ENCODE measurements around the gene DRAP1.

The DRAP1 gene, protein sequence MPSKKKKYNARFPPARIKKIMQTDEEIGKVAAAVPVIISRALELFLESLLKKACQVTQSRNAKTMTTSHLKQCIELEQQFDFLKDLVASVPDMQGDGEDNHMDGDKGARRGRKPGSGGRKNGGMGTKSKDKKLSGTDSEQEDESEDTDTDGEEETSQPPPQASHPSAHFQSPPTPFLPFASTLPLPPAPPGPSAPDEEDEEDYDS

DNA sequence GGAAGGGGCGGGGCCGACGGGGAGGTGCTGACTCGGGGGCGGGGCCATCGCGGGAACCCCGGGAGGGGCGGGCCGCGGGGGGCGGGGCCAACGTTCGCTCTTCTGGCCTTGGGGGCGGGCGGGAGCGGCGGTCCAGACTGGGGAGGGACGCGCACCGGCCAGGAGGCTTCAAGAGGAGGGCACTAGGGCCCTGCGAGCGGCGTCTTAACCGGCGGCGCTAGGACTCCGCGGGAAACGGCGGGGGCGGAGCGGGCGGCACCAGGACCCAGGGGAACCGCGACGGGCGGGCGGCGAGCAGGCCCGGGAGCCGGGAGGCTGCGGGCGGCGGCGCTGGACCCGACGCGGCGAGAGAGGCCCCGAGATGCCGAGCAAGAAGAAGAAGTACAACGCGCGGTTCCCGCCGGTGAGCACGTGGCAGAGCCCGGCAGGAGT lies at the start of gene DRAP1:
DRAP1 (plus strand) TSS at position 286 of the 432 bp plus-strand sequence; CDS start at position 362, 76 bp downstream.
- peak; percentile 98 to 99 for DNase-seq

DNA sequence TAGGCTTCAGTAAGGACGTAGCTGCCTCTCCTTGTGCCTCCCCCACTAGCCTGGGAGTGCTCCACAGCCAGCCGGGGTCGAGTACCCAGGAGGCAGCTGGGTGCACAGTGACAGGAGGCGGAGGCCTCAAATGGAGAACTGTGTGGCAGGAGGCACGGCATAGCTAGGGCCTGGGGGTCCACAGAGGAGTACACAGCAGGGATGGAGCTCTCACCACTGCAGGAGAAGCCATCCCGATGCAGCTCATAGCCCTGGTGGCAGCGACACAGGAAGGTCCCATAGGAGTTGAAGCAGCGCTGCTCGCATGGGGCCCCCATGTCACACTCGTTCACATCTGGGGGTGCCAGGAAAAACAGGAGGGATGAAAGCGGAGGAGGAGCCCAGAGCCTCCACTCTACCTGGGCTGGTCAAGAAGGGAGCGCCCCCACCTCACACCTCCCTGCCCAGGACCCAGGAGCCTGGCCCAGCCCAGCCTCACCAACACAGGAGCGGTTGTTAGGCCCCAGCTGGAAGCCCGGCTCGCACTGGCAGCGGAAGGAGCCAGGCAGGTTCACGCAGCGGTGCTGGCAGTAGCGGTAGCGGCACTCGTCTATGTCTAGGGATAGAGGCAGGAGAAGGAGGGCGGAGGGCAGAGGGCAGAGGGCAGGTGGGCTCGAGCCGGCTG lies 49.5 kb upstream of the DRAP1 start:
- DNase-seq = no peak

DNA sequence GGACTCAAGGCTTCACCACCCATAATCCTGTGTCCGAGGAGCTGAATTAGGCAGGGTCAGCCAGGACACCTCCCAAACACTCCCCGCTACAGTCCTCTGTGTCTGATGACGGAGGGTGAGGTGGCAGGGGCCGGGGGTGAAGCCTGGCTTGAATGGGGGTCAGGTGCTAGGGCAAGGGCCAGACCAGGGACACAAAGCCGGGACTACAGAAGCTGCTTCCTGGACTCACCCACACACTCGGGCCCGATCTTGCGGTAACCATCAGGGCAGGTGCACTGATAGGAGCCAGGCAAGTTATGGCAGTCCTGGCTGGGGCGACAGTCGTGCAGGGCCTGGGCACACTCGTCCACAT lies 48.9 kb upstream of the DRAP1 start:
- DNase-seq = no peak

DNA sequence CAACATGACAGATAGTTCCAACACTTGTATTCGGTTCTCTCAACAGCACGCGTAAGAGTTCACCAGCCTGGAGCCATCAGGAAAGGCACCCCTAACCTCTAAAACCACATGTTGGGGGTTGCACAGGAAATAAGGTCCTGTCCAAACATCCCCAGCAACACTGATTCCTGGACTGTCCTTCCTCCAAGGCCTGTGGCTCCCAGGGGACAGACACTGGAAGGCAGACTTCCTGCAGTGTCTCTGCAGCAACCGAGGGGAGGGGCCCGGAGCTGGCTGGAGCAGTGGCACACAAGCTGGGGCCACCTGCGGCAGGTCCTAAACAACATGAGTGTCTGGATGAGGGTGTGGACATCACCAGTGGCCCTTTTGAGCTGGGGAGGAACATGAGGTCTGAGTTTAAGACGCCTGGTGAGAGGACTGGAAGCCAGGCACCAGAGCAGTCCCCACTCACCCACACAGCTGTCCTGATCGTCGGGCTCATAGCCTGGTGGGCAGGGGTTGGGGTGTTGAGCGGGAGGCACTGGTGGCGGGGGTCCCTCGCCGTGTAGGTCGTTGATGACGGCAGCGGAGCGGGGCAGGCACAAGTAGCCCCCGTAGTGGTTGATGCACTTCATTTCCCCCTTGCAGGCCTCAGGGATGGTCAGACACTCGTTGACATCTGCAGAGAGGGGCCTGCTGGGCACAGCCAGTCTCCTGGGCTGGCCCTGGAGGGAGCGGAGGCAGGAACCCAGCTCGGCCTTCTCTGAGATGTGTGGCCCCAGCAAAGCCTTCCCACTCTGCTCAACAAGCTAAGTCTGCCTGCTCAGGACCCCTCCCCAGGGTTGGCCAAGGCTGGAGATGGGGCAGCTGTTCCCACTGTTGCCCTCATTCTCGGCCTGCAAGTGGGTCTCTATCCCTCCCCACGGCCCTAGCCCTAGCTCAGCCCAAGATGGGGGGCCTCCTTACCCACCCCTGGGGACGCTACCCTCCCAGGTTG lies 48.2 kb upstream of the DRAP1 start:
- no peak for DNase-seq

DNA sequence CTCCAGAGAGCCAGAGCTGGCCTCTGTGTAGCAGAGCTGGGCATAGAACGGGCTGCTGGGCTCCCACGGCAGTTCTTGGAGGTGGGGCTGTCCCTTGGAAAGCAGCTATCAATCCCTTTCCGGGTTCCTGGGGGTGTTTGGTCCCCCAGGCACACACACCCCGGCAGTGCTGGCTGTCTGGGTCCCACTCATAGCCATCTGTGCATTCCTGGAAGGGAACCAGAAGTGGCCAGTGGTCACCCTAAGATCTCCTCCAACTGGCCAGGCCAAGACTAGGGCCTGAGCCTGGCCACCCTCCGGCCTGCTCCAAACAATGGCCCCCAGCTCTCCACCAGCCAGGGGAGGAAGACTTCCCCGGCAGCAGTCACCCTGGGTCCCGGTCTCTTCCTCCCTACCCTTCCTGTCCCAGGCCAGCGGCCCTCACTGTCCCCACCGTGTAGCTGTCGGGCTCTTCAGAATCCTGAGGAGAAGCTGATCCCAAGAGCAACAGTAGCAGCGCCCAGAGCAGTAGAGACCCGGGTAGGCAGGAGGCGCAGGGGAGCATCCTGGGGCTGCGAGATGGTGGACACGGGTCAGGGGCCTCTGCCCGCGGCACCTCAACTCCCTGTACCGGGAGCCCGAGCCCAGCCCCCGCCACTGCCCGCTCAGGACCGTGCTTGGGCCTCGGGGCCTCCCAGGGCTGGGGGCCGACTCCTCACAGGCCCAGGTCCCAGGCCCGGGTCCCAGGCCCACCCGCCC lies 47.2 kb upstream of the DRAP1 start:
- no peak for DNase-seq

DNA sequence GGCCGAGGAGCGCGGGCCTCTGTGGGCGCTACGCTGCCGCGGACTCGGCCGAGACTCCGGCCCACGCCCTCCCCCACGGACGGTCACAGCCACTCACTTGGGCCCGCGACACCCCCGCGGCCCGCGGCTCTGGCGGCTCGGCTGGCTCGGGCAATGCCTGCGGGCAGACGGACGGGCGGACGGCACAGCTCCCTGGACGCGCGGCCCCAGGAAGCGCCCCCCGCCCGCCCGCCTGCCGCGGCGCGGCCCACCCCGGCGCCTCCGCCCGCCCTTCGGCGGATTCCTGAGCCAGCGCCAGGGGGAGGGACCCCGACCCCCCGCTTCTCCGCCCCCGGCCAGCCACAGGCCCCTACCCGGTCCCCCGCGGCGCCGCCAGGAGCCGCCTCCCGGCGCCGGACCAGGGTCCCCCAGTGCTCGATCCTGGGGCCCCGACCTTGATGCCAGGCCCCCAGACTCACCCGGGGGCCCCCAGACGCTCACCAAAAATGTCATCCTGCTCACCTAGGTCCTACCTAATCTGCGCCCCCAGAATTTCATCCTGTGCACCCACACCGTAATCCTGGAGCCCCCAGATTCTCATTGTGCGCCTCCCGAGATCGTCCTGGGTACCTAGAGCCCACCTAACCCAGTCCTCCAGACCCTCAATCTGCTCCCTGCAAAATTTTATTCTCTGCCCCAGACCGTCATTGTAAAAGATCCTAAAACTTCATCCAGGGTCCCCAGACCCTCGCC lies 46.5 kb upstream of the DRAP1 start, which contains the start of gene EFEMP2:
EFEMP2 (minus strand) TSS at position 215 of the 732 bp plus-strand sequence. CDS start 446 bp downstream, outside the sequence.
- DNase-seq = no peak

DNA sequence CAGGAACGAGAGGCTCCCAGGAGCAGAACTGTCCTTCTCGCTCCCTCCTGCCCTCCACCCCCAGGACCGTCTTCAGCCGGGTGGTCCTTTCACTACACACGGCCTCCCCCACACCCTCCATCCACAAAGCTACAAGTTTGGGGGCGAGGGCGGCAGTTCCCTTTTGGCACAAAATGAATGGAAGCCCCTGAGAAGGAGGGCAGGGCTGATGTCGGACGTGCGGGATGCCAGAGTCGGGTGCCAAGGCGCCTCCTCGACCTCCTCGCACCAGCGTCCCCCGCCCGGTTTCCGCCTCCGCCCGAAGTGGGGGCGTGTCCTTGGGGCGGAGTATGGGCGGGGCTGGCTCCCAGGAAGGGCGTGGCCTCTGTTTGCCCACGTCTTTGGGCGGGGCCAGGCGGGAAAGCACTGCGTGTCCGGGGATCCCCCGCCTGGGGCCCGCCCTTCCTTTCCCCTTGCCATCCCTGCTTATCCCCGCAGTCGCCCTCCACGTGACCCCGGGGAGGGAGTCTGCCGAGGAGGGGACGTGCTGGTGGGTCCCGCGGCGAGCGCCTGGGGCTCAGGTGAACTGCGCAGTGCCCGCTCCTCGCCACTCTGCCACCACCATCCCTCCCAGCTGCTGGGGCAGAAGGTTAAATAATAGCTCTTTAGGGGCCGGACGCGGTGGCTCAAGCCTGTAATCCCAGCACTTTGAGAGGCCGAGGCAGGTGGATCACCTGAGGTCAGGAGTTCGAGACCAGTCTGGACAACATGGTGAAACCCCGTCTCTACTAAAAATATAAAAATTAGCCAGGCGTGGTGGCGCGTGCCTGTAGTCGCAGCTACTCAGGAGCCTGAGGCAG lies 45.7 kb upstream of the DRAP1 start:
- DNase-seq = peak; percentile 96 to 98

DNA sequence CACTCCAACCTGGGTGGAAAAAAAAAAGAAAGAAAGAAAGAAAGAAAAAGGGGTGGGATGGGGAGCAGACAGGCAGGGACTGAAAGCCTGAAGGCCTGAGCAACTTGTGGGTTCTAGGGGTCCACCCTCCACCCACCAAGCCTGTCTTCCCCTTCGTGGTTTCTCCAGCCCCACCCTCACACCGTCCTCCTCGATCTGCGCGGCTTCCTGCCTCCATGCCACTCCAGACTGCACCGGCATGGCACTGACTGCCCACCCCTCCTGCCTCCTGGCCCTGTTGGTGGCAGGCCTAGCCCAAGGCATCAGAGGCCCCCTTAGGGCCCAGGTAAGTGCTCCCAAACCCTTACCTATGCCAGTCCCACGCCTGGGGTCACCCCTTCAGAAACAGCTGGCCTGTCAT lies 39.6 kb upstream of the DRAP1 start, which contains the start of gene CTSW:
CTSW (plus strand) TSS at position 221 of the 400 bp plus-strand sequence; CDS start at position 239, 18 bp downstream.
- DNase-seq = no peak

DNA sequence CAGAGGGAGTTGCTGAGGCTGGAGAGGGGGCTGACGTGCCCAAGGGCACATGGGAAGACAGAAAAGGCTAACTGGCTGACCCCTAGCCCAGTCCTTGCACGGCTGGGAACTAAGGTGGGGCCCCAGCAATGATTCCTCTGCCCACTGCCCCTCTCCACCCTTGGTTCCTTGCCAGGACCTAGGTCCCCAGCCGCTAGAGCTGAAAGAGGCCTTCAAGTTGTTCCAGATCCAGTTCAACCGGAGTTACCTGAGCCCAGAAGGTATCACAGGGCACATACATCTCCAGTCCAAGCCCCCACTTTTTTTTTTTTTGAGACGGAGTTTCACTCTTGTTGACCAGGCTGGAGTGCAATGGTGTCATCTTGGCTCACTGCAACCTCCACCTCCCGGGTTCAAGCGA lies 39.2 kb upstream of the DRAP1 start:
- DNase-seq = no peak

DNA sequence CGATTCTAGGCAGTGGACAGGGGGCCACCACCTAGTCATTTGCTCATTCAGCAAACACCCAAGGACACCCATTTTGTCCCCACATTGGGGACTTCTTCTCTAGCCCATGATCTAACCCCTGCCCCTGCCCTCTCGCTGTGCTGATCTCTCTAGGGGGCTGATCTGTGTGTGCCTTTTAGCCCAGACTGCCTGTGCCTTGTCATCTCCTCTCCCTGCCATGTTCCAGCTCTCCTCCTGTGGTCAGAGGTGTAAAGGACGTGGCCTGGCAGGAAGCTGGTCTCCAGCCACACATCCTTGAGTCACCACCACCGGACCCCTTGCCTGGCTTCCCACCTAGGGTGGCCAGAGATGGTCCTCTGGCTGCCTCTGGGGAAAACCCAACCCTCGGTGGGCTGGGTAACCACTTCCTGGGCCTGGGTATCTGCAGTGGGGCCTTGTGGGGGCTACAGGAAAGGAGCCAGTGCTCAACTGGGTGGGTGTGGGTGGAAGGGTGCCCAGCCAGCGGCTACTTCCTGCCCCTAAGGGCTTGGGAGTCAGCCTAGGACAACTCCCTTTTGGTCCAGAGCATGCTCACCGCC lies 38.3 kb upstream of the DRAP1 start:
- DNase-seq = no peak

DNA sequence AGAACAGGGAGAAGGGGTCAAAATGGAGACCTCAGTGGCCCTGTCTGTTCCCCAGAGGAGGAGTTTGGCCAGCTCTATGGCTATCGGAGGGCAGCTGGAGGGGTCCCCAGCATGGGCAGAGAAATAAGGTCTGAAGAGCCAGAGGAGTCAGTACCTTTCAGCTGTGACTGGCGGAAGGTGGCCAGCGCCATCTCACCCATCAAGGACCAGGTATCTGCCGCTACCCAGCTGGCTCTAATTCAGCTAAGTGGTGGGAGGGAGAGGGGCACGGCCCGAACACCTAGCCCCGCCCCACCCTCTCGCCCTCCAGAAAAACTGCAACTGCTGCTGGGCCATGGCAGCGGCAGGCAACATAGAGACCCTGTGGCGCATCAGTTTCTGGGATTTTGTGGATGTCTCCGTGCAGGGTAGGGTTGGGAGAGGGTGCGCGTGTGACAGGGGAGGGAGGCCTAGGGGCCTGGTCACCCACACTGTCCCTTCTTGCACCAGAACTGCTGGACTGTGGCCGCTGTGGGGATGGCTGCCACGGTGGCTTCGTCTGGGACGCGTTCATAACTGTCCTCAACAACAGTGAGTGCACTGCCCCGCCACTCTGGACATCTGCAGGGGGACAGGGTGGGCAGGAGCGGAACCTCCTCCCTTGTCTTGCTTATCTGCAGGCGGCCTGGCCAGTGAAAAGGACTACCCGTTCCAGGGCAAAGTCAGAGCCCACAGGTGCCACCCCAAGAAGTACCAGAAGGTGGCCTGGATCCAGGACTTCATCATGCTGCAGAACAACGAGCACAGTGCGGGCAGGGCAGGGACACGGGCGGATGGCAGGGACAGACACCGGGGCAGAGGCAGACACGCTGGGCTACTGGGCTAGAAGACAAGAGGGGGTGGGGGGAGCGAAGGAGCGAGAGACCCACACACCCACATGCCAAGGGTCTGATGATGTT lies 36.8 kb upstream of the DRAP1 start:
- no peak for DNase-seq

DNA sequence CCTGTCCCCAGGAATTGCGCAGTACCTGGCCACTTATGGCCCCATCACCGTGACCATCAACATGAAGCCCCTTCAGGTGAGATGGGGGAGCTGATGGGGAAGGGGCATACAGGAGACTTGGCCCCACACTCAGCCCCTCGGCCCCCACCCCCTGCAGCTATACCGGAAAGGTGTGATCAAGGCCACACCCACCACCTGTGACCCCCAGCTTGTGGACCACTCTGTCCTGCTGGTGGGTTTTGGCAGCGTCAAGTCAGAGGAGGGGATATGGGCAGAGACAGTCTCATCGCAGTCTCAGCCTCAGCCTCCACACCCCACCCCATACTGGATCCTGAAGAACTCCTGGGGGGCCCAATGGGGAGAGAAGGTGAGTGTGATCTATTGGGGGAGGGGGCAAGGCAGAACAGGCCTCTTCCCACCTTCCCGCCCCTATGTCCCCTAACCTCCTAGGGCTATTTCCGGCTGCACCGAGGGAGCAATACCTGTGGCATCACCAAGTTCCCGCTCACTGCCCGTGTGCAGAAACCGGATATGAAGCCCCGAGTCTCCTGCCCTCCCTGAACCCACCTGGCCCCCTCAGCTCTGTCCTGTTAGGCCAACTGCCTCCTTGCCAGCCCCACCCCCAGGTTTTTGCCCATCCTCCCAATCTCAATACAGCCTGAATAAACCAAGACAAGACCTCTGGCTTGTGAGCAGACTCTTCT lies 36.0 kb upstream of the DRAP1 start:
- no peak for DNase-seq

DNA sequence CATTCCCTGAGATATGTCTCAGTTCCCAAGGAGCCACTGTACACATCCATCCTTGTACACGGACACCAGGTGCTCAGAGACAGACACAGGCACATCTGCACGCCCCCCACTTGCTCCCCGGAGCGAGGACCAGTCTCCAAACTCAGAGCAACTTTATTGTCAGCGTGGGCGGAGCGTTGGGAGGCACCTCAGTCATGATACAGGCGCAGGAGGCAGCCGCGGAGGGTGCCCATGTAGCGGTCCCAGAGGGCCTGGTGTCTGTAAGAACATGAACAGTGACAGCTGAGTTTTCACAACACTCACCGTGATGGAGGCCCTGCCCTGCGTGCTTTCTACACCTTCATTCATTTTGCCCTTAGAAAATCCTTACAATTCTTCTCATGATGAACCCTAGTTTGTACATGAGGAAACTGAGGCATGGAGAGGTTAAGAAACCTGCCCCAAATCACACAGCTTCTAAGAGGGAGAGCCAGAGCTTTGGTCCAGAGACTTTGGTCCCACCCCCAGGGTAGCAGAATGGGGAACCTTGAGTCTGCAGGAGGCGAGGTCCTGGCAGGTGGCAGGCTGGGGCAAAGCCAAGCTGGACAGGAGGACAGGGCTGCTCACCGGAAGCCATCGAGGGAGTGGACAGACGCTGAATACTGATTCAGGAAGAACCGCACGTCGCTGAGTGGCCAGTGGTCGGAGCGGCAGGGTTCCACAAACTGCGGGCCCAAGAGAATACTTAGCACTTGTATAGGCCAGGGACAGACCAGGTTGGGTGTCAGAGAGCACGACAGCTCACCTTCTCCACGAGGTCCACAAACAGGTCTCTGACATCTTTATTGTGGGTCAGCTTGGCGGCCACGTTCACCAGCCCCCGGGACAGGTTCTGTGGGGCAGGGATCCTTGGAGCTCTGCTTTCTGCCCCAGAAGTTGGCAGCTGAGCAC lies 35.2 kb upstream of the DRAP1 start:
- no peak for DNase-seq

DNA sequence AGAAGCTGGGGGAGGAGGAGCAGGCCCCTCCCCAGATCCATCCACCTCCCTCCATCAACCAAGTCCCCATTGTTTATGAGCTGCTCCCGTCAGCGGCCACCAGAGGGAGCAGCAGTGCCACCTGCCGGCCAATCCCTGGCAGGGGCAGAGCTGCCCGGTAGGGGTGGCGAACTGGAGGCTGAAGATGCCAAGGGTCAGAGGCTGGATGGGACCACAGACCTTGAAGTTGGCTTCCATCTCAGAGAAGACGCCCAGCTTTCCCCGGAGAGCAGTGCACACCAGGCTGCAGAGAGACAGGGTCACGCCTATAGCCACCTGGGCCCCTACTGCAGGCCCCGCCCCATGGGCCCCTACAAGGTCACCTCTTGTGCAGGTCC lies 34.5 kb upstream of the DRAP1 start:
- peak; percentile 86 to 87 for DNase-seq

DNA sequence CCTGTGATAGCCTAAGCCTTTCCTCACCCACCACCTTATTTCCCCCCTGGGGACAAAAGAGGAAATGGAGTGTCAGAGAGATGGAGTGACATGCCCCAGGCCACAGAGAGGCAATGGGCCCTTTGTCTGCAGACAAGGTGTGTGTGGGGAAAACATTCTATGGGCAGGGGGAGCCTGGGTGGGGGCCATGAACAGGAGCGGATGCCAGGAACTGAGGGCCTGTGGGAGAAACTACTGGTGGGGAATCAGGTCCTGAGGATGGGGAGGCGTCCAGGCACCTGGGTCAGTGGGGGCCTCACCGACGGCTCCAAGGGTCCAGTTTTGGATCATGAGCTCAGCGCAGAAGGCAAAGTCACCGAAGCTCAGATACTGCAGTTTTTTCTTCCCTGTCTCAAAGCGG lies 34.0 kb upstream of the DRAP1 start:
- DNase-seq = no peak

DNA sequence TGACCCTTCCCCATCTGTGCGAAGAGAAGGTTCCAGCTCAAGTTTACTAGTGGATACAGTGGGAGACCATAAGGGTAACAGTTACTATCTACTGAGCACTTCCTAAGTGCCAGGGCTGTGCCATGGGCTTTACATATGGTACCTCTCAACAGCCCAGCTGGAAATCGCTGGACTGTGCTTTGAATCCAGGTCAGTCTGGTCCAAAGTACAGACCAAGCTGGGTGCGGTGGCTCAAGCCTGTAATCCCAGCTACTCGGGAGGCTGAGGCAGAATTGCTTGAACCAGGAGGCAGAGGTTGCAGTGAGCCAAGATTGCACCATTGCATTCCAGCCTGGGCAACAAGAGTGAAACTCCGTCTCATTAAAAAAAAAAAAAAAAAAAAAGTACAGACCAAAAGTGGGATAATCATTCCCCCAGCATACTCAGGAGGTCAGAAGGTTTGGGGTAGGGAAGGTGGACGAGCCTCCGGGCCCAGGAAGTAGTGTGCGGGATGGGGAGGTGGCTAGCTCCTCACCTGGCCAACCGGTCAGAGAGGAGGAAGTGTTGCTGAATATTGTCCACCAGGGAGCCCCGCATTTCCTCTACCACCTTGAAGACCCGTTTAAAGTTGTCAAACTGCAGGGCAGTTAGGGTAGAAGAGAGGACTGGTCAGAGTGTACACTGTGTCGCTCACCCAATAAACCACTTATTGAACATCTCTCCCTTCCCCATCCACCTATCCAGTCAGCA lies 33.3 kb upstream of the DRAP1 start:
- DNase-seq = no peak

All from stimulated activated CD4-positive, alpha-beta T cell treated with anti-CD3 and anti-CD28 coated beads, Interleukin-2, amount 100 ng/mL, for 24 hours (primary cell).